HepG2 (cell line): ENCODE measurements around the gene AGK. TPM values are rescaled to one million over a fixed set of nuclear protein-coding genes. Genes with fewer than 3 reads are reported as not detected.

ENCODE experiments used
- ATAC-seq: fragments of 200-7000 bp; cut with Tn5 transposase; 3 replicates; pipeline ENCODE4 v1.9.1; 2020; ENCODE audit warnings: mild to moderate bottlenecking, moderate library complexity
- BruUV-seq: library from RNA; stranded (reverse); fragments of 400-500 nt; replicated peaks from 2 replicates; lab custom pipeline; 2021; lab: Mats Ljungman, UMichigan
- CTCF ChIA-PET: fragments of 300-600 bp; formaldehyde crosslinking; extraction: SDS; loops from one replicate; lab custom pipeline; 2021; ENCODE audit warnings: low total read pairs, inconsistent platforms, low intra/inter-chr PET ratio; lab: Yijun Ruan, JAX
- POLR2A ChIA-PET: fragments of 350-600 bp; sonication (Branson Sonifier 250); formaldehyde crosslinking; loops from one replicate; lab custom pipeline; 2020; ENCODE audit warnings: antibody characterized with exemption, inconsistent platforms; lab: Yijun Ruan, JAX
- DNase-seq: peaks from one replicate; pipeline ENCODE4 v3.0.0-alpha.2; 2015; ENCODE audit warnings: low spot score
- FAIRE-seq: peaks from 3 replicates; lab custom pipeline; 2011; peaks lifted over from hg19 to GRCh38; lab: Jason Lieb, UNC
- H2AFZ ChIP-seq: one replicate; pipeline ENCODE4 v1.6.1; 2011; ENCODE audit warnings: low read length, inconsistent platforms
- H3K27ac ChIP-seq: fragments of 300-600 bp; 3 replicates; pipeline ENCODE4 v1.8.0; 2011; ENCODE audit warnings: mixed run types, mild to moderate bottlenecking, mixed read lengths, low read length, inconsistent platforms; ENCODE audit not compliant: insufficient read depth; ENCODE audit errors: extremely low read length
- H3K27me3 ChIP-seq, 2 experiments: fragments of 200-600 bp in 1 of 2; 2 replicates in 1 of 2; 3 replicates in 1 of 2; pipeline versions ENCODE4 v1.6.0 to v1.8.0; 2011; ENCODE audit warnings: low read length in 2 of 2, mild to moderate bottlenecking in 2 of 2, moderate library complexity in 2 of 2, inconsistent platforms in 1 of 2; ENCODE audit not compliant: insufficient read depth in 2 of 2, control insufficient read depth in 1 of 2
- H3K36me3 ChIP-seq, 2 experiments: fragments of 200-600 bp in 1 of 2; replicated peaks in 1 of 2; 2 replicates in 1 of 2; 3 replicates in 1 of 2; pipeline versions ENCODE4 v1.5.1 to v1.8.0; 2011; ENCODE audit warnings: low read length in 2 of 2, inconsistent platforms in 1 of 2; ENCODE audit not compliant: insufficient read depth in 2 of 2, control insufficient read depth in 1 of 2
- H3K4me1 ChIP-seq: 2 replicates; pipeline ENCODE4 v1.5.1; 2012; ENCODE audit warnings: low read length, inconsistent platforms; ENCODE audit not compliant: insufficient read depth
- H3K4me2 ChIP-seq: 2 replicates; pipeline ENCODE4 v1.6.0; 2011; ENCODE audit warnings: low read depth, low read length, inconsistent platforms
- H3K4me3 ChIP-seq, 3 experiments: fragments of 200-600 bp in 1 of 3; sonication (generic), shearing (Covaris generic) in 1 of 3; replicated peaks in 1 of 3; 2 replicates each; pipeline ENCODE4 v1.5.1; 2011 to 2016; ENCODE audit warnings: low read length in 3 of 3, inconsistent platforms in 2 of 3, low read depth in 2 of 3, mild to moderate bottlenecking in 2 of 3, control low read depth in 1 of 3, mixed read lengths in 1 of 3; ENCODE audit not compliant: insufficient read depth in 1 of 3
- H3K79me2 ChIP-seq: one replicate; pipeline ENCODE4 v1.6.1; 2011; ENCODE audit warnings: low read length, inconsistent platforms; ENCODE audit not compliant: insufficient read depth
- H3K9ac ChIP-seq: 2 replicates; pipeline ENCODE4 v1.6.0; 2011; ENCODE audit warnings: mild to moderate bottlenecking, low read depth, low read length, inconsistent platforms; ENCODE audit not compliant: insufficient read depth
- H3K9me3 ChIP-seq: 2 replicates; pipeline ENCODE4 v1.5.1; 2012; ENCODE audit warnings: mild to moderate bottlenecking, low read length
- H4K20me1 ChIP-seq: 2 replicates; pipeline ENCODE4 v1.6.0; 2011; ENCODE audit warnings: inconsistent platforms, mild to moderate bottlenecking, low read length, moderate library complexity; ENCODE audit not compliant: insufficient read depth
- FOXP1 ChIP-seq, 2 experiments: fragments of 450-650 bp in 1 of 2; IDR thresholded peaks; 2 replicates each; pipeline ENCODE4 v1.6.1; 2017 to 2018; ENCODE audit warnings: antibody characterized with exemption in 1 of 2
- NCOA1 ChIP-seq: sonication (generic); formaldehyde crosslinking; IDR thresholded peaks from 2 replicates; pipeline ENCODE4 v1.9.0; 2021; ENCODE audit warnings: missing genetic modification reagents
- ZNF563 ChIP-seq: sonication (generic); formaldehyde crosslinking; IDR thresholded peaks from 2 replicates; pipeline ENCODE4 v1.8.0; 2022; ENCODE audit warnings: mild to moderate bottlenecking, moderate library complexity, missing genetic modification reagents
- ZNF788 ChIP-seq: sonication (generic); formaldehyde crosslinking; IDR thresholded peaks from 2 replicates; pipeline ENCODE4 v1.5.0; 2020; ENCODE audit warnings: mild to moderate bottlenecking, missing genetic modification reagents, borderline replicate concordance
- WGBS: methylation state at CpG from one replicate; pipeline ENCODE4 v1.1.6; 2017; ENCODE audit warnings: low lambda C conversion rate; 5-methylcytosine and 5-hydroxymethylcytosine counted together
- in situ Hi-C: cut with HindIII; loops from 2 replicates; pipeline ENCODE4 v1.10.0; 2017; ENCODE audit warnings: low pct_unique_long_range_greater_than_20kb; ENCODE audit not compliant: extremely low pct_ligation_motif_present
- intact Hi-C: fragments of 100-400 bp; cut with micrococcal nuclease; formaldehyde crosslinking; loops from one replicate; pipeline ENCODE4 v1.10.0; 2022; ENCODE audit not compliant: unreplicated experiment
- polyA plus RNA-seq, 8 experiments: library from polyadenylated mRNA; depleted of rRNA in 3 of 8; stranded (reverse) in 7 of 8; unstranded in 1 of 8; fragments of >200 nt; fragmentation: Illumina TruSeq in 4 of 8; extraction: Trizol in 4 of 8; gene quantifications; 2 replicates each; pipeline versions ENCODE4 v1.2.1 to v1.2.3, GENCODE V29; 2011 to 2016; ENCODE audit warnings: low read depth in 4 of 8, missing spikeins in 1 of 8, mixed read lengths in 1 of 8; ENCODE audit not compliant: insufficient read depth in 1 of 8
- total RNA-seq, 5 experiments: library from RNA; depleted of rRNA; stranded (reverse); fragments of >200 nt; fragmentation: Illumina TruSeq; extraction: Trizol; gene quantifications; 2 replicates each; pipeline ENCODE4 v1.2.3, GENCODE V29; 2016; ENCODE audit warnings: low read depth in 1 of 5
- TF ChIP-seq, protein P1 (sequence below): sonication (generic); formaldehyde crosslinking; IDR thresholded peaks from 2 replicates; pipeline ENCODE4 v1.9.0; 2021; ENCODE audit warnings: mild to moderate bottlenecking, missing genetic modification reagents
- TF ChIP-seq, protein P2 (sequence below): sonication (generic); formaldehyde crosslinking; IDR thresholded peaks from 2 replicates; pipeline ENCODE4 v1.9.0; 2021; ENCODE audit warnings: missing genetic modification reagents, mild to moderate bottlenecking, borderline replicate concordance
- TF ChIP-seq, protein P3 (sequence below): sonication (generic); formaldehyde crosslinking; IDR thresholded peaks from 2 replicates; pipeline ENCODE4 v1.4.0; 2020; ENCODE audit warnings: missing genetic modification reagents, borderline replicate concordance

AGK gene
- total and polyA plus RNA-seq, 2 of the 13 experiments (the other 11 are each of a cell fraction or from before 2014, with no cell fraction given) = 23.7 to 30.1 TPM

DNA sequence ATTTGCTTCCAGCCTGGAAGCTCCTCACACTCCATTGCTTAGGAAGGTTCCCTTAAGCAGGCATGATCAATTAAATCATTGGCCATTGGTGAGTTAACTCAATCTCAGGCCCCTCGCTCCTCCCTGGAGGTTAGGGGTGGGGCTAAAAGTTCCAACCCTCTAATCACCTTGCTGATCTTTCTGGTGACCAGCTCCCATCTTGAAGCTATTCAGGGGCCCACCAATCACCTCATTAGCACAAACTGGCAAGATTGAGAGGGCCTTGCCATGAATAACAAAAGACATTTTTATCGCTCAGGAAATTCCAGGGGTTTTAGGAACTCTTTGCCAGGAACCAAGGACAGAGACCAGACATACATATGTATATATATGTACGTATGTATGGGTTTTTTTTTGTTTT, 58.4 kb downstream of the AGK start:
- no peaks in the 10 kb centered on the region for H3K4me1 ChIP-seq
- no peak overlapping the region for H3K4me2 ChIP-seq
- WGBS = 93% methylated on average over 3 of the region's 3 CpGs
- H3K79me2 ChIP-seq = no peaks in the 10 kb centered on the region
- no peak overlapping the region for H3K4me3 ChIP-seq
- ATAC-seq = no peak
- no peak overlapping the region for H2AFZ ChIP-seq
- no peaks in the 10 kb centered on the region for H4K20me1 ChIP-seq
- ChIA-PET POLR2A (no interaction called here), CTCF (no interaction called here)
- H3K27ac ChIP-seq = no peak overlapping the region
- intact Hi-C loops (no loop called here), in situ Hi-C loops (no loop called here)
- DNase-seq = no peak
- H3K36me3 ChIP-seq = no peaks in the 10 kb centered on the region; a peak in 4 of 5 replicates
- no peaks in the 10 kb centered on the region for H3K27me3 ChIP-seq
- BruUV-seq = no TSS peak
- no peak overlapping the region for H3K9ac ChIP-seq
- TF ChIP-seq, protein P1, sequence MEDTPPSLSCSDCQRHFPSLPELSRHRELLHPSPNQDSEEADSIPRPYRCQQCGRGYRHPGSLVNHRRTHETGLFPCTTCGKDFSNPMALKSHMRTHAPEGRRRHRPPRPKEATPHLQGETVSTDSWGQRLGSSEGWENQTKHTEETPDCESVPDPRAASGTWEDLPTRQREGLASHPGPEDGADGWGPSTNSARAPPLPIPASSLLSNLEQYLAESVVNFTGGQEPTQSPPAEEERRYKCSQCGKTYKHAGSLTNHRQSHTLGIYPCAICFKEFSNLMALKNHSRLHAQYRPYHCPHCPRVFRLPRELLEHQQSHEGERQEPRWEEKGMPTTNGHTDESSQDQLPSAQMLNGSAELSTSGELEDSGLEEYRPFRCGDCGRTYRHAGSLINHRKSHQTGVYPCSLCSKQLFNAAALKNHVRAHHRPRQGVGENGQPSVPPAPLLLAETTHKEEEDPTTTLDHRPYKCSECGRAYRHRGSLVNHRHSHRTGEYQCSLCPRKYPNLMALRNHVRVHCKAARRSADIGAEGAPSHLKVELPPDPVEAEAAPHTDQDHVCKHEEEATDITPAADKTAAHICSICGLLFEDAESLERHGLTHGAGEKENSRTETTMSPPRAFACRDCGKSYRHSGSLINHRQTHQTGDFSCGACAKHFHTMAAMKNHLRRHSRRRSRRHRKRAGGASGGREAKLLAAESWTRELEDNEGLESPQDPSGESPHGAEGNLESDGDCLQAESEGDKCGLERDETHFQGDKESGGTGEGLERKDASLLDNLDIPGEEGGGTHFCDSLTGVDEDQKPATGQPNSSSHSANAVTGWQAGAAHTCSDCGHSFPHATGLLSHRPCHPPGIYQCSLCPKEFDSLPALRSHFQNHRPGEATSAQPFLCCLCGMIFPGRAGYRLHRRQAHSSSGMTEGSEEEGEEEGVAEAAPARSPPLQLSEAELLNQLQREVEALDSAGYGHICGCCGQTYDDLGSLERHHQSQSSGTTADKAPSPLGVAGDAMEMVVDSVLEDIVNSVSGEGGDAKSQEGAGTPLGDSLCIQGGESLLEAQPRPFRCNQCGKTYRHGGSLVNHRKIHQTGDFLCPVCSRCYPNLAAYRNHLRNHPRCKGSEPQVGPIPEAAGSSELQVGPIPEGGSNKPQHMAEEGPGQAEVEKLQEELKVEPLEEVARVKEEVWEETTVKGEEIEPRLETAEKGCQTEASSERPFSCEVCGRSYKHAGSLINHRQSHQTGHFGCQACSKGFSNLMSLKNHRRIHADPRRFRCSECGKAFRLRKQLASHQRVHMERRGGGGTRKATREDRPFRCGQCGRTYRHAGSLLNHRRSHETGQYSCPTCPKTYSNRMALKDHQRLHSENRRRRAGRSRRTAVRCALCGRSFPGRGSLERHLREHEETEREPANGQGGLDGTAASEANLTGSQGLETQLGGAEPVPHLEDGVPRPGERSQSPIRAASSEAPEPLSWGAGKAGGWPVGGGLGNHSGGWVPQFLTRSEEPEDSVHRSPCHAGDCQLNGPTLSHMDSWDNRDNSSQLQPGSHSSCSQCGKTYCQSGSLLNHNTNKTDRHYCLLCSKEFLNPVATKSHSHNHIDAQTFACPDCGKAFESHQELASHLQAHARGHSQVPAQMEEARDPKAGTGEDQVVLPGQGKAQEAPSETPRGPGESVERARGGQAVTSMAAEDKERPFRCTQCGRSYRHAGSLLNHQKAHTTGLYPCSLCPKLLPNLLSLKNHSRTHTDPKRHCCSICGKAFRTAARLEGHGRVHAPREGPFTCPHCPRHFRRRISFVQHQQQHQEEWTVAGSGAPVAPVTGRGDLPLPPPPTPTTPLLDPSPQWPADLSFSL = no peak
- TF ChIP-seq FOXP1 (IDR thresholded peaks at IDR 0.05) (no peak), FOXP1 (CRISPR knock-in tag; IDR thresholded peaks at IDR 0.05) (no peak), ZNF788 (CRISPR knock-in tag) (no peak), NCOA1 (CRISPR knock-in tag) (no peak), ZNF563 (CRISPR knock-in tag) (no peak)
- TF ChIP-seq, protein P2, sequence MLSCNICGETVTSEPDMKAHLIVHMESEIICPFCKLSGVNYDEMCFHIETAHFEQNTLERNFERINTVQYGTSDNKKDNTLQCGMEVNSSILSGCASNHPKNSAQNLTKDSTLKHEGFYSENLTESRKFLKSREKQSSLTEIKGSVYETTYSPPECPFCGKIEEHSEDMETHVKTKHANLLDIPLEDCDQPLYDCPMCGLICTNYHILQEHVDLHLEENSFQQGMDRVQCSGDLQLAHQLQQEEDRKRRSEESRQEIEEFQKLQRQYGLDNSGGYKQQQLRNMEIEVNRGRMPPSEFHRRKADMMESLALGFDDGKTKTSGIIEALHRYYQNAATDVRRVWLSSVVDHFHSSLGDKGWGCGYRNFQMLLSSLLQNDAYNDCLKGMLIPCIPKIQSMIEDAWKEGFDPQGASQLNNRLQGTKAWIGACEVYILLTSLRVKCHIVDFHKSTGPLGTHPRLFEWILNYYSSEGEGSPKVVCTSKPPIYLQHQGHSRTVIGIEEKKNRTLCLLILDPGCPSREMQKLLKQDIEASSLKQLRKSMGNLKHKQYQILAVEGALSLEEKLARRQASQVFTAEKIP (CRISPR knock-in tag) = no peak
- TF ChIP-seq, protein P3, sequence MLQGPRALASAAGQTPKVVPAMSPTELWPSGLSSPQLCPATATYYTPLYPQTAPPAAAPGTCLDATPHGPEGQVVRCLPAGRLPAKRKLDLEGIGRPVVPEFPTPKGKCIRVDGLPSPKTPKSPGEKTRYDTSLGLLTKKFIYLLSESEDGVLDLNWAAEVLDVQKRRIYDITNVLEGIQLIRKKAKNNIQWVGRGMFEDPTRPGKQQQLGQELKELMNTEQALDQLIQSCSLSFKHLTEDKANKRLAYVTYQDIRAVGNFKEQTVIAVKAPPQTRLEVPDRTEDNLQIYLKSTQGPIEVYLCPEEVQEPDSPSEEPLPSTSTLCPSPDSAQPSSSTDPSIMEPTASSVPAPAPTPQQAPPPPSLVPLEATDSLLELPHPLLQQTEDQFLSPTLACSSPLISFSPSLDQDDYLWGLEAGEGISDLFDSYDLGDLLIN = no peak
- no peak for FAIRE-seq
- no peaks in the 10 kb centered on the region for H3K9me3 ChIP-seq
